NT2/D1 (cell line): ENCODE results near the gene CDC42BPA.

Source experiments
- YY1 ChIP-seq: IDR thresholded peaks from 2 replicates; pipeline ENCODE4 v1.6.1; 2011; ENCODE audit not compliant: insufficient read length, insufficient read depth
- ZNF274 ChIP-seq: IDR thresholded peaks from 2 replicates; pipeline ENCODE4 v1.6.1; 2011; ENCODE audit warnings: mild to moderate bottlenecking, low read depth, low read length

GRCh38 chr1:227072991-227073390 lies 245.3 kb downstream of the CDC42BPA start:
- TF ChIP-seq ZNF274, result no peak
- TF ChIP-seq YY1, result no peak
